Heart left ventricle (tissue), 13 donors: ENCODE measurements around the gene TESPA1.

Source experiments
- CTCF ChIP-seq, 12 donors: fragments of 200-600 bp; sonication (generic) in 4 of 12; IDR thresholded peaks; one replicate each; pipeline versions ENCODE4 v1.5.0 to v1.8.0; 2018 to 2022; ENCODE audit warnings: antibody characterized with exemption in 12 of 12, mild to moderate bottlenecking in 5 of 12
- POLR2A ChIP-seq, 2 donors: fragments of 450-650 bp; IDR thresholded peaks; one replicate each; pipeline ENCODE4 v1.6.1; 2017; ENCODE audit warnings: antibody characterized with exemption in 2 of 2, mild to moderate bottlenecking in 2 of 2, moderate library complexity in 2 of 2
- donor health status: ischemic (EF 13 %, LVEDD 7.1; RV severe dilation, severe dysfunction).
- donor health status: DM: no; HTN: yes; CAD: no.
- donor health status: DM: no; HTN: no; CAD: no.
- donor health status: ischemic (EF 25% LVEDD 6.9; RV normal size, moderate dysfunction).
- donor health status: ischemic (EF 25% LVEDD 5.7; RV mildly dilated, moderate dysfunction).
- donor health status: ischemic (EF 35%, LVEDD 5.7; RV mildly dilated, moderate dysfunction).
- donor health status: nonischemic (EF 11% LVEDD 7.7; RV severe dilation, severe dysfunction).
- donor health status: DM: yes; HTN: yes; CAD: no.
- donor health status: PGD.
- donor health status: ischemic (EF 29% LVEDD 5.4; RV normal size, mild dysfunction).
- donor health status: nonischemic (EF 23%, LVEDD 6.1; RV moderate dilation, normal function).

GRCh38 chr12:54983536-54984101, 943 bp downstream of the TESPA1 start:
- TF ChIP-seq CTCF (IDR thresholded peaks at IDR 0.05) (no peak), POLR2A (IDR thresholded peaks at IDR 0.05) (no peak)
